HG03558 (cell line): ENCODE results near the gene PRCP.
A peak's percentile ranks its signal among the peaks of the same experiment; 100 is the strongest.
"Not testable (repeated sequence)": the region's sequence is repeated elsewhere in the genome, so short reads cannot be mapped to it uniquely, and the experiment has no call there.

ENCODE experiments used
- ATAC-seq: cut with Tn5 transposase; IDR thresholded peaks from one replicate; pipeline ENCODE4 v1.9.1; 2021; ENCODE audit warnings: moderate number of reproducible peaks; ENCODE audit not compliant: unreplicated experiment; ENCODE audit errors: extremely low read depth

PRCP gene

GRCh38 chr11:82874646-82875523 lies 25.3 kb downstream of the PRCP start:
- no peak for ATAC-seq

- ATAC-seq: no peak
Measured at GRCh38 chr11:82873919-82874333, 26.3 kb downstream of the PRCP start.

GRCh38 chr11:82872377-82873150 lies 27.7 kb downstream of the PRCP start:
- ATAC-seq: no peak

- no peak for ATAC-seq
Measured at GRCh38 chr11:82871646-82872045, 28.6 kb downstream of the PRCP start.

- ATAC-seq: no peak
Measured at GRCh38 chr11:82869657-82870056, 30.6 kb downstream of the PRCP start.

GRCh38 chr11:82867495-82868082 lies 32.6 kb downstream of the PRCP start:
- no peak for ATAC-seq

- no peak for ATAC-seq
Measured at GRCh38 chr11:82865841-82866240, 34.4 kb downstream of the PRCP start.

- ATAC-seq: no peak
Measured at GRCh38 chr11:82864268-82864667, 36.0 kb downstream of the PRCP start.

GRCh38 chr11:82863209-82863608 lies 37.0 kb downstream of the PRCP start:
- peak; percentile 58 for ATAC-seq

GRCh38 chr11:82862379-82862778 lies 37.9 kb downstream of the PRCP start:
- ATAC-seq: no peak

GRCh38 chr11:82859750-82860149 lies 40.5 kb downstream of the PRCP start:
- ATAC-seq: no peak

- no peak for ATAC-seq
Measured at GRCh38 chr11:82858556-82859091, 41.6 kb downstream of the PRCP start.

- ATAC-seq: no peak
Measured at GRCh38 chr11:82858133-82858532, 42.1 kb downstream of the PRCP start.

- no peak for ATAC-seq
Measured at GRCh38 chr11:82857145-82857544, 43.1 kb downstream of the PRCP start.

GRCh38 chr11:82855616-82856015 lies 44.6 kb downstream of the PRCP start:
- no peak for ATAC-seq

- not testable (repeated sequence) for ATAC-seq
Measured at GRCh38 chr11:82854916-82855315, 45.3 kb downstream of the PRCP start.

GRCh38 chr11:82854242-82854641 lies 46.0 kb downstream of the PRCP start:
- no peak for ATAC-seq

GRCh38 chr11:82848829-82849228 lies 51.4 kb downstream of the PRCP start:
- ATAC-seq: no peak

GRCh38 chr11:82845356-82846353 lies 54.6 kb downstream of the PRCP start:
- no peak for ATAC-seq
